ENCODE data around the gene PIMREG. TPM values are rescaled to one million over a fixed set of nuclear protein-coding genes. Genes with fewer than 3 reads are reported as not detected.

PIMREG gene
- total RNA-seq, 3 donors from 2014 or later (not counting 1 experiment from before 2014, with no cell fraction given) = 0.73 to 1.4 (median 0.78) TPM

- no peaks in the 10 kb centered on the region for H3K9me3 Mint-ChIP-seq
- no peak for ATAC-seq
- H3K4me1 Mint-ChIP-seq = peaks cover 11 to 19% of the 10 kb centered on the region in 2 donors
- H3K4me1 ChIP-seq (ENCODE audit: control insufficient read depth, insufficient read depth, low read length) = peaks cover 27% of the 10 kb centered on the region
- WGBS (ENCODE audit: insufficient coverage) = 82% methylated on average over 13 of the region's 14 CpGs
- H3K4me3 Mint-ChIP-seq = no peak overlapping the region
- no peaks in the 10 kb centered on the region for H3K27me3 ChIP-seq (ENCODE audit: control insufficient read depth, insufficient read depth, low read length)
- no peaks in the 10 kb centered on the region for H3K36me3 ChIP-seq (ENCODE audit: control insufficient read depth, insufficient read depth, low read length)
- no peak overlapping the region for H3K27ac Mint-ChIP-seq
- intact Hi-C loops (cut with micrococcal nuclease) = no loop called here
- H3K27me3 Mint-ChIP-seq (ENCODE audit: low read depth in 2 of 2) = peaks cover 22 to 24% of the 10 kb centered on the region in 2 donors
- no peak overlapping the region for H3K27ac ChIP-seq (ENCODE audit: low read length)
- no peak for DNase-seq
- H3K4me3 ChIP-seq (ENCODE audit: low read length) = no peak overlapping the region
- H3K36me3 Mint-ChIP-seq = no peaks in the 10 kb centered on the region
- no peaks in the 10 kb centered on the region for H3K9me3 ChIP-seq (ENCODE audit: control insufficient read depth, insufficient read depth, low read length)
- TF ChIP-seq, protein P1, sequence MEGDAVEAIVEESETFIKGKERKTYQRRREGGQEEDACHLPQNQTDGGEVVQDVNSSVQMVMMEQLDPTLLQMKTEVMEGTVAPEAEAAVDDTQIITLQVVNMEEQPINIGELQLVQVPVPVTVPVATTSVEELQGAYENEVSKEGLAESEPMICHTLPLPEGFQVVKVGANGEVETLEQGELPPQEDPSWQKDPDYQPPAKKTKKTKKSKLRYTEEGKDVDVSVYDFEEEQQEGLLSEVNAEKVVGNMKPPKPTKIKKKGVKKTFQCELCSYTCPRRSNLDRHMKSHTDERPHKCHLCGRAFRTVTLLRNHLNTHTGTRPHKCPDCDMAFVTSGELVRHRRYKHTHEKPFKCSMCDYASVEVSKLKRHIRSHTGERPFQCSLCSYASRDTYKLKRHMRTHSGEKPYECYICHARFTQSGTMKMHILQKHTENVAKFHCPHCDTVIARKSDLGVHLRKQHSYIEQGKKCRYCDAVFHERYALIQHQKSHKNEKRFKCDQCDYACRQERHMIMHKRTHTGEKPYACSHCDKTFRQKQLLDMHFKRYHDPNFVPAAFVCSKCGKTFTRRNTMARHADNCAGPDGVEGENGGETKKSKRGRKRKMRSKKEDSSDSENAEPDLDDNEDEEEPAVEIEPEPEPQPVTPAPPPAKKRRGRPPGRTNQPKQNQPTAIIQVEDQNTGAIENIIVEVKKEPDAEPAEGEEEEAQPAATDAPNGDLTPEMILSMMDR (IDR thresholded peaks at IDR 0.05) = no peak
These were observed 20.3 kb upstream of the PIMREG start for GRCh38 chr17:6423931-6424330.

DNA sequence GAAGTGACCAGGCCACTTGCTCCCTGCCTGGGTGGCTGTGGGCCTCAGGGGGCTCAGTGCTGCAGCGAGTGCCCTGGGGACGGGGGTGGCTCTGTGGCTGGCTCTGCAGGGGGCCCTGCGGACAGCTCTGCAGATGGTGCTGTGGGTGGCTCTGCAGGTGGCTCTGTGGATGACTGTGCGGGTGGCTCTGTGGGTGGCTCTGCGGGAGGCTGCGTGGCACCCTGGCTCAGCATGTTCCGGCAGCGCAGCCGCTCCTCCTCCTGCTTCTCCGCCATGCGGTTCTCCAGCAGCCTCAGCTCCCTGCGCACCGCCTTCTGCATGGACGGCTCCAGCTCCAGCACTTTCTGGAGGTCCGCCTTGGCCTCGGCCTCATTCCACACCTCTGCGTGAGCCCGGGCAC is 18.8 kb upstream of the PIMREG start:
- ATAC-seq = no peak
- no peak for DNase-seq
- H3K4me1 ChIP-seq (ENCODE audit: control insufficient read depth, insufficient read depth, low read length) = peaks cover 27% of the 10 kb centered on the region
- no peak overlapping the region for H3K4me3 ChIP-seq (ENCODE audit: low read length)
- no peaks in the 10 kb centered on the region for H3K9me3 ChIP-seq (ENCODE audit: control insufficient read depth, insufficient read depth, low read length)
- Mint-ChIP-seq H3K4me1 (peaks cover 11 to 19% of the 10 kb centered on the region in 2 donors), H3K36me3 (no peaks in the 10 kb centered on the region), H3K27me3 (ENCODE audit: low read depth in 2 of 2) (peaks cover 17 to 24% of the 10 kb centered on the region in 2 donors), H3K27ac (no peak overlapping the region), H3K4me3 (no peak overlapping the region), H3K9me3 (peaks cover 3% of the 10 kb centered on the region in 2 donors)
- TF ChIP-seq, protein P1 (IDR thresholded peaks at IDR 0.05) = no peak
- intact Hi-C loops (cut with micrococcal nuclease) = no loop called here
- no peaks in the 10 kb centered on the region for H3K36me3 ChIP-seq (ENCODE audit: control insufficient read depth, insufficient read depth, low read length)
- H3K27me3 ChIP-seq (ENCODE audit: control insufficient read depth, insufficient read depth, low read length) = no peaks in the 10 kb centered on the region
- 89% methylated on average over 18 of the region's 18 CpGs for WGBS (ENCODE audit: insufficient coverage)
- no peak overlapping the region for H3K27ac ChIP-seq (ENCODE audit: low read length)

DNA sequence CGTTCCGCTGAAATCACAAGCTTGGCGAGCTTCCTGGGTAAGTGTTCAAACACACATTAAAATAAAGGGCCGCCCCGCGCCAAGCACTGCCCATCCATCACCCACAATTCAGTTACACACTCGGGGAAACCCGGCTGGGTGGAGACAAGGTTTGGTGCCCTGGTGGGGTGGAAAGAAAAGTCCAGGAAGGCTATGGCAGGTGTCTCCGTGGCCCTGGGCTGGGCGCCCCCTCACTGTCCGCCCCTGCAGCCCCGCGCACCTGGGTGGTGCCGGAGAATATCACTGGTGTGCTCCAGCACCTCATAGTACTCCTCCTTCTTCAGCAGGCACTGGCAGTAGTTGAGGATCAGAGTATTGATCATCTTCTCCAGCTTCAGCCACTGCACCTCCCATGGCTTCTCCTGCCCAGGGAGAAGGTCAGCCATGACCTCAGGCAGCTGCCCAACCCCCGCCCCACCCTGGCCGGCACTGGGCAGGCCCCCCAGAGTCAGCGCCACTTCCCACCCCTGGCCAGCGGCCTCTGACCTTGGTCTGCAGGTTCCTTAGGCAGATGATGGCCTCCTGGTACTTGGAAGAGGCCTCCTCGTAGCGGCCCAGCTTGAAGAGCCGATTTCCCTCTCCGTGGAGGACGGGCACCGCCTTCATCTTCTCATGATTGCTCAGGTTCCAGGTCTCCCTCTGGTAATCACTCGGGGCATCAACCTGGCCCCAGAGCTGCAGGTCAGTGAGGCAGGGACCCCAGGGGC is 17.7 kb upstream of the PIMREG start:
- H3K27ac Mint-ChIP-seq = no peak overlapping the region
- no peak overlapping the region for H3K4me3 Mint-ChIP-seq

More for the DNA sequence above, 17.7 kb upstream of the PIMREG start:
- H3K4me3 ChIP-seq (ENCODE audit: low read length) = no peak overlapping the region
- no peaks in the 10 kb centered on the region for H3K27me3 ChIP-seq (ENCODE audit: control insufficient read depth, insufficient read depth, low read length)
- Mint-ChIP-seq H3K27me3 (ENCODE audit: low read depth in 2 of 2) (peaks cover 15 to 26% of the 10 kb centered on the region in 2 donors), H3K36me3 (no peaks in the 10 kb centered on the region), H3K9me3 (peaks cover 3 to 4% of the 10 kb centered on the region in 2 donors), H3K4me1 (peaks cover 11 to 17% of the 10 kb centered on the region in 2 donors)
- WGBS (ENCODE audit: insufficient coverage) = 92% methylated on average over 20 of the region's 25 CpGs
- intact Hi-C loops (cut with micrococcal nuclease) = no loop called here
- peaks cover 8% of the 10 kb centered on the region for H3K9me3 ChIP-seq (ENCODE audit: control insufficient read depth, insufficient read depth, low read length)
- DNase-seq = no peak
- H3K4me1 ChIP-seq (ENCODE audit: control insufficient read depth, insufficient read depth, low read length) = peaks cover 27% of the 10 kb centered on the region
- TF ChIP-seq, protein P1 (IDR thresholded peaks at IDR 0.05) = no peak
- no peak for ATAC-seq
- H3K27ac ChIP-seq (ENCODE audit: low read length) = no peak overlapping the region
- no peaks in the 10 kb centered on the region for H3K36me3 ChIP-seq (ENCODE audit: control insufficient read depth, insufficient read depth, low read length)
